ENCODE results near the gene ZFP1.
A peak's percentile ranks its signal among the peaks of the same experiment; 100 is the strongest.

ZFP1 gene

GRCh38 chr16:75110637-75111513 lies 37.4 kb upstream of the ZFP1 start:
- H3K4me1 Mint-ChIP-seq = peaks cover 67% of the 10 kb centered on the region
- peak overlapping the region; percentile 89 for H3K27ac Mint-ChIP-seq
- peak; percentile 73 to 93 for DNase-seq (ENCODE audit: low spot score in 2 of 2)
- H3K36me3 Mint-ChIP-seq = peaks cover 46% of the 10 kb centered on the region
- H3K4me3 Mint-ChIP-seq = peak overlapping the region; percentile 72
- peak; percentile 75 for ATAC-seq
- H3K9me3 Mint-ChIP-seq = no peaks in the 10 kb centered on the region

DNA sequence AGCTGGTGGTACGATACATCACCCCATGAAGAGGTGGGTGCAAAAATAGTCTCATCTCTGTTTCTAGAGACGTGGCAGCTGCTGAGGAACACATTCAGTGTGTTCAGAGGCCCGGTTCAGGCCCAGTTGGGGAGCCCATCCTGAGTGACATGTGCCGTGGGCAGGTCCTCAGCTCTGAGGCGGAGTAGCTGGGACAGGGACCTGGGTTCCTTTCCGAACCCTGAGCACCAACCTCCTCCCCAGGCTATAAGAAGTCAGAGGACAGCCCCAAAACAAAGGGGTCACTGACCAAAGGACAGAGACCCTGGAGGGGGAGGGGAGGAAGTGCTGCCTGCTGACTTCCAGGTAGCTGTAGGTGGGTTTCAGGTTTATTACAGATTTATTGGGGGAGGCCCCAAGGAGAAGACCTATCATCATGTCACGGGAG lies 36.8 kb upstream of the ZFP1 start:
- peaks cover 43% of the 10 kb centered on the region for H3K36me3 Mint-ChIP-seq
- peak overlapping the region; percentile 89 for H3K27ac Mint-ChIP-seq
- H3K4me3 Mint-ChIP-seq = peak overlapping the region; percentile 72
- H3K9me3 Mint-ChIP-seq = no peaks in the 10 kb centered on the region
- H3K4me1 Mint-ChIP-seq = peaks cover 60% of the 10 kb centered on the region
- ATAC-seq = peak; percentile 36
- no peak for DNase-seq (ENCODE audit: low spot score in 2 of 2)

DNA sequence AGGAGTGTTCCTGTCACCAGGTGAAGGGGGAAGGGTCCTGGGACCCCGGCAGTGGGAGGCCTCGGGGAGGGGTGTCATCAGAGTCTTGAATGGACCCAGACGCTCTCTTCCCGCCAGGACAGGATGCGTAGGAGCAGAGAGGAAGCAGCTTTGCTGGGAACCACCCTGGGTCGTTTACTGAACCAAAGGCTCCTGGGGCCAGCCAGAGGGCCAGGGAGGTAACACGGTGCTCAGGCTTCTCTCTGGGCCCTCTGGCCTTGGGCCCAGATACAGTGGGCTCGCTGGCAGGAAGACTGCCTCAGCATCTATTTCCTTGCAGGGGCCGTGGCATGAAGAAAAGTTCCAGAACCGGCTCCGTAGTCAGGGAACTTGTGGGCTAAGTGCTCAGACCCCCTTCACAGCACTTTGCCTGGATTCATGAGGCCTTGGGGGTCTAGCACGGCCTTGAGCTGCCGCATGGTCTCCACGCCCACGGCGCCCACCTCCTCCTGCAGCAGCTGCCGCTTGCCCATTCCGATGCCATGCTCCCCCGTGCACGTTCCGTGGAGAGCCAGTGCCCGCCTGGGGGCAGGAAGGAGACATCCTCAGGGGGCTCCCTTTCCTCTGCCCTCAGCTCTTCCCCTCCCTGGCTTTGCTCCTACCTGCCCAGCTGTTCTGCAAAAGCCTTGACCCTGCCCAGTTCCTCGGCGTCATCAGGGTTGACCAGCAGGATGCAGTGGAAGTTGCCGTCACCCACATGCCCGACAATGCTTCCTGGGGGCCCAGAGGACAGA lies 36.2 kb upstream of the ZFP1 start:
- ATAC-seq = no peak
- Mint-ChIP-seq H3K4me3 (peak overlapping the region; percentile 72), H3K9me3 (no peaks in the 10 kb centered on the region), H3K36me3 (peaks cover 40% of the 10 kb centered on the region), H3K4me1 (peaks cover 57% of the 10 kb centered on the region), H3K27ac (peak overlapping the region; percentile 89)
- DNase-seq (ENCODE audit: low spot score in 2 of 2) = no peak

- Mint-ChIP-seq H3K4me1 (peaks cover 52% of the 10 kb centered on the region), H3K27ac (peak overlapping the region; percentile 89), H3K4me3 (peak overlapping the region; percentile 72), H3K9me3 (no peaks in the 10 kb centered on the region), H3K36me3 (peaks cover 40% of the 10 kb centered on the region)
- no peak for DNase-seq (ENCODE audit: low spot score in 2 of 2)
- no peak for ATAC-seq
Measured at GRCh38 chr16:75112734-75113491, 35.4 kb upstream of the ZFP1 start.

DNA sequence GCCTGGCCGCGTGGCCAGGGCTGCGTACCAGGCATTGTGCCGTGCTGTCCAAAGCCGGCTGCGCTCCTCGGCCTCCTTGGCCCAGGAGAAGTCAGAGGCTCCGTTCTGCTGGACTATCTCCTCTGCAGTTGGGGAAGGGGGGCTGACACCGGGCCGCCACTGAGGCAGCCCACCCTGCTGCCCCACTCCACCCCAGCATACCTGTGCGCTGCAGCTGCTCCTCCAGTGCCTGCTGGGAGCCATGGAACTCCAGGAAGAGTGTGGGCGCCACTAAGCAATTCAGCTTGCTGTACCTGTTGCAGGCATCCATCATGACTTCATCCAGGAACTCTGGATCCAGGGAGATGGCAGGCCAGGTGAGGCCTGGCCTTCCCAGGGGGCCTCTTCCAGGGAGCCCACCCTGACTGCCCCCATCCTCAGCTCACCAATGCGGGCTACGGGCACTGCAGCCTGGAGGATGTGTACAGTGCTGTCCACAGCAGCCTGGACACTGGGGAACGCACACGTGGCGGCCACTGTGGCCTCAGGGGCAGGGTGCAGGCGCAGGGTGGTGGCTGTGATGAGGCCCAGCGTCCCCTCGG lies 34.7 kb upstream of the ZFP1 start:
- Mint-ChIP-seq H3K27ac (no peak overlapping the region), H3K9me3 (no peaks in the 10 kb centered on the region), H3K36me3 (peaks cover 33% of the 10 kb centered on the region), H3K4me3 (no peak overlapping the region), H3K4me1 (peaks cover 45% of the 10 kb centered on the region)
- no peak for DNase-seq (ENCODE audit: low spot score in 2 of 2)
- ATAC-seq = no peak

DNA sequence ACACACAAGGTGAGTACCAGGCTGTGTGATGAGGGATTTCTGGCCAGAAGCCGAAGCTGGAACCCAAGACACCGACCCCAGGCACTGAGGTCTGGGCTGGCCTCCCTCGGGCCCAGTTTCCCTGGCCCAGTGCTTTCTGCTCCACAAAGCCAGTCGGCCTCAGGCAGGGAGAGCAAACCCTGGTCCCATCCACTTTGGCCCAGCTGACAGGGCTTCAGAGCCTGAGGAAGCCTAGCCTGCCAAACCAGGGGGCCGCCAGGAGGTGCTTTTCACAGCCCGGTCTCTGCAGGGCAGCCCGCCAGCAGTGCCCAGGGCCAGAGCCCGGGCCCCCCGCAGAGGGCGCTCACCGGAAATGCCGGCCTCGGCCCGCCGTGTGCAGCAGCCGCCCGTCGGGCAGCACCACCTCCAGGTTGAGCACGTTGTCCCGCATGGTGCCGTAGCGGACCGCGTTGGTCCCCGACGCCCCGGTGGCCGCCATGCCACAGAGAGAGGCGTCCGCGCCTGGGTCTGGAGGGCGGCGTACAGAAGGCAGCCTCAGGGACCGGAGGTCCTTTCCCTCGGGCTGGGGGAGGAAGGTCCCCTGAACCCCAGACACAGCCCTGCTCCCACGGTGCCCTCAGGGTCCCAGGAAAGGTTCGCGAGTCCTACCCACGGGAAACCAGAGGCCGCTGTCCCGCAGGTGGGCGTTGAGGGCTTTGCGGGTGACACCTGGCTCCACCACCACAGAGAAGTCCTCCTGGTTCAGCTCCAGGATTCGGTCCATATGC lies 34.0 kb upstream of the ZFP1 start:
- Mint-ChIP-seq H3K4me3 (no peak overlapping the region), H3K4me1 (peaks cover 37% of the 10 kb centered on the region), H3K27ac (no peak overlapping the region), H3K36me3 (peaks cover 25% of the 10 kb centered on the region), H3K9me3 (no peaks in the 10 kb centered on the region)
- no peak for ATAC-seq
- no peak for DNase-seq (ENCODE audit: low spot score in 2 of 2)

- ATAC-seq (no peak), DNase-seq (ENCODE audit: low spot score in 2 of 2) (no peak)
- Mint-ChIP-seq H3K9me3 (no peaks in the 10 kb centered on the region), H3K27ac (peak overlapping the region; percentile 23), H3K4me3 (no peak overlapping the region), H3K4me1 (peaks cover 29% of the 10 kb centered on the region), H3K36me3 (peaks cover 20% of the 10 kb centered on the region)
Measured at GRCh38 chr16:75114946-75115825, 33.1 kb upstream of the ZFP1 start.

- no peak for DNase-seq (ENCODE audit: low spot score in 2 of 2)
- Mint-ChIP-seq H3K27ac (peak within 1 kb of the TSS; percentile 23), H3K36me3 (peaks cover 13% of the 10 kb centered on the region), H3K9me3 (no peaks in the 10 kb centered on the region), H3K4me3 (no peak within 1 kb of the TSS), H3K4me1 (peaks cover 18% of the 10 kb centered on the region)
- ATAC-seq = peak; percentile 59
Measured at GRCh38 chr16:75116081-75116910, 32.0 kb upstream of the ZFP1 start, which contains the start of gene LDHD. Gene LDHD (minus strand): TSS chr16:75116780. CDS start chr16:75116720, 60 bp downstream.

DNA sequence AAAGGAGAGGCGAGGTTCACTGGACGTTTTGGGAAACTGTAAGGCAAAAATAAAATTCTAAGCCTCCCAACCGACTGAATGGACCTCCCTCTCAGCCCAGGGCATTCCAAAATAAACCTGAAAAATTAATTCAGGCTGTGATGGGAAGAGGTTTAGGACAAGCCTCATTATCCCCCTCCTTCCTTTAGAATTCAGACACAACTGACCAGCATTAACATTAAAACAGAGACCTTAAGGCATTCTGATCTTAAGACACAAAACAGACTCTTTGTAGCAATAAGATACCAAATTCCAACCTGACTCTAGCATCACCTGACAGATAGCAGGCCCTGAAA lies 31.4 kb upstream of the ZFP1 start:
- H3K9me3 Mint-ChIP-seq = no peaks in the 10 kb centered on the region
- H3K27ac Mint-ChIP-seq = no peak overlapping the region
- peaks cover 12% of the 10 kb centered on the region for H3K4me1 Mint-ChIP-seq
- H3K4me3 Mint-ChIP-seq = no peak overlapping the region
- no peak for ATAC-seq
- no peak for DNase-seq (ENCODE audit: low spot score in 2 of 2)
- H3K36me3 Mint-ChIP-seq = peaks cover 13% of the 10 kb centered on the region

DNA sequence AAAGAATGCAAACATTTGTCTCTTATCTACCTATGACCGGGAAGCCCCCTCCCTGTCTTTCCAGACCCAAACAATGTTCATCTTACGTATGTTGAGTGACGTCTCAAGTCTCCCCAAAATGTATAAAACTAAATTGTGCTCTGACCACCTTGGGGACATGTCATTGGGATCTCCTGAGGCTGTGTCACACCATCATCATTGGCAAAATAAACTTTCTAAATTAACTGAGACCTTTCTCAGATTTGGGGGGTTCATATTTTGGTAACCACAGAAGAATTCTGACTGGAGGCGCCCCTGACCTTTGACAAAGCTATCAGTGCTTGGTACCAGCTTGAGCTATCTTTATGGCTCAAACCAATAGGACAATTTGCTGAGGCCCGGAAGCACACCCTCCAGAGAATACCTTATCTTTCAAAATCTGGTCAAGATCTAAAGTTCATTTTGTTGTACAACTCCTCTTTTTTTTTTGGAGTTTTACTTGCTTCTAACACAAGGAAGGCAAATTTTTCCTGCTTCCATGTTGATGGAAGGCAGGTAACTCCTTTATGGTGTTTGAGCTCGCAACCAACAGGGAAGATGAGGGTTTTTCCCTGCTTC lies 29.3 kb upstream of the ZFP1 start:
- Mint-ChIP-seq H3K4me1 (no peaks in the 10 kb centered on the region), H3K4me3 (no peak overlapping the region), H3K27ac (no peak overlapping the region), H3K9me3 (peaks cover 4% of the 10 kb centered on the region), H3K36me3 (no peaks in the 10 kb centered on the region)
- ATAC-seq = no peak
- DNase-seq (ENCODE audit: low spot score in 2 of 2) = no peak

- H3K36me3 Mint-ChIP-seq = no peaks in the 10 kb centered on the region
- ATAC-seq (no peak), DNase-seq (ENCODE audit: low spot score in 2 of 2) (no peak)
- H3K4me1 Mint-ChIP-seq = no peaks in the 10 kb centered on the region
- H3K4me3 Mint-ChIP-seq = no peak overlapping the region
- no peak overlapping the region for H3K27ac Mint-ChIP-seq
- H3K9me3 Mint-ChIP-seq = peaks cover 4% of the 10 kb centered on the region
Measured at GRCh38 chr16:75120253-75120652, 28.1 kb upstream of the ZFP1 start.

GRCh38 chr16:75121949-75122568 lies 26.3 kb upstream of the ZFP1 start:
- DNase-seq (ENCODE audit: low spot score in 2 of 2) (no peak), ATAC-seq (no peak)
- no peaks in the 10 kb centered on the region for H3K36me3 Mint-ChIP-seq
- H3K27ac Mint-ChIP-seq = no peak overlapping the region
- H3K9me3 Mint-ChIP-seq = peaks cover 4% of the 10 kb centered on the region
- H3K4me3 Mint-ChIP-seq = no peak overlapping the region
- no peaks in the 10 kb centered on the region for H3K4me1 Mint-ChIP-seq
